ENCODE data around the gene AK5. TPM values are rescaled to one million over a fixed set of nuclear protein-coding genes. Genes with fewer than 3 reads are reported as not detected.
A peak's percentile ranks its signal among the peaks of the same experiment; 100 is the strongest.
"Not testable (repeated sequence)": the region's sequence is repeated elsewhere in the genome, so short reads cannot be mapped to it uniquely, and the experiment has no call there.

Gene AK5
- total and polyA plus RNA-seq, 7 experiments from 2014 or later, result 1.7 to 82.1 (median 56.5) TPM

DNA sequence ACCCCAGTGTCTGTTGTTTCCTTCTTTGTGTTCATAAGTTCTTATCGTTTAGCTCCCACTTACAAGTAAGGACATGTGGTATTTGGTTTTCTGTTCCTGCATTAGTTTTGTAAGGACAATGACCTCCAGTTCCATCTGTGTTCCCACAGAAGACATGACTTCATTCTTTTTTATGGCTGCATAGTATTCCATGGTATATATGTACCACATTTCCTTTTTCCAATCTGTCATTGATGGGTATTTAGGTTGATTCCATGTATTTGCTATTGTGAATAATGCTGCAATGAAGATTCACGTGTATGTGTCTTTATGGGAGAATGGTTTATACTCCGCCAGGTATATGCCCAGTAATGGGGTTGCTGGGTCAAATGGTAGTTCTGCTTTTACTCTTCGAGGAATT lies 127.1 kb downstream of the AK5 start:
- H3K27me3 Mint-ChIP-seq; CTCF ChIA-PET; H3K4me3 Mint-ChIP-seq; DNase-seq; POLR2A ChIA-PET; H3K4me3 ChIP-seq (ENCODE audit: low read length); H3K27ac ChIP-seq (ENCODE audit: low read depth, low read length); ATAC-seq; intact Hi-C loops (cut with micrococcal nuclease); H3K27me3 ChIP-seq (ENCODE audit: control insufficient read depth in 2 of 2, insufficient read depth in 2 of 2, low read length in 2 of 2); H3K36me3 ChIP-seq (ENCODE audit: control insufficient read depth in 2 of 3, insufficient read depth in 3 of 3, low read length in 3 of 3); H3K9me3 ChIP-seq (ENCODE audit: control insufficient read depth in 2 of 3, low read length in 3 of 3): not testable (repeated sequence)
- H3K4me1 ChIP-seq (ENCODE audit: control insufficient read depth in 2 of 2, insufficient read depth in 2 of 2, low read length in 2 of 2), result peaks cover 9 to 19% of the 10 kb centered on the region in 2 donors
- Mint-ChIP-seq H3K36me3 (peaks cover 0 to 81% (median 52%) of the 10 kb centered on the region in 5 donors), H3K27ac (peak overlapping the region in 1 of 9 donors; percentile 11), H3K9me3 (peaks cover 2 to 15% (median 8%) of the 10 kb centered on the region in 11 donors), H3K4me1 (peaks cover 13 to 71% (median 44%) of the 10 kb centered on the region in 7 donors)

DNA sequence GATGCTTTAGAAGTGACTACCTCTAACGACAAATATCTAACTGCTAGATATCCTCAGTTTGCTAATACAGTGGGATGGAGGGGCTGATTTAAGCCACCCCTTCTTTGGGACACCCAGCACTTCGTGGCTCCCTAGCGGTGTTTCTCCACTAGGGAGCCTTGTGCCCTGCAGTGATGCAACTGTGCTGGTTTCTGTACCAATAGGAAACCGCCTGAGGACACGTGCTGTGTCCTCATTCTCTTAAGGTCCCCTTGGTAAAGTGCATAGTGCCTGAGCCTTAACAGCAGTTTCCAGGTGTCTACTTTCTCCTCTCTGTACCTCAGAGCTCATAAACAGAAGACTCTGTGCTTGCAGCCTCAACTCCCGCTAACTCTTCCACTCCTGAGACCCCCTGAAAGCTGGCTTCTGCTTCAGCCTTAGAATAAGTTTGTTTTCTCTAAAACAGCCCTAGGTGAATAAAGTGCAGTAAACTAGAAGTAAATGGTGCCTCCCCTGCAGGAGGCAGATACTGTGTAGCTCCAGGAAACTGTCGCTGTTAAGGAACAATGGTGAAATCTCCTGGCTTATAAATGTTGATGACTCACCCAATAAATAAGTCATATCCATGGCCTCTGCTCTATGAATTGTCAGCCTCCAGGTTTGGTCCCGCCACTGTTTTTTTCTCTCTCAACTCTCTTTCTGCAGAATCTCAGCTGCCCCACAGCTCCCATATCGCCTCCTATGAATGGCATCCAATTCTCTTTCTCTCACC lies 130.4 kb downstream of the AK5 start:
- Mint-ChIP-seq H3K36me3 (peaks cover 0 to 83% (median 68%) of the 10 kb centered on the region in 5 donors), H3K27ac (peak overlapping the region in 7 of 9 donors; percentile 62 to 87 (median 72))
- intact Hi-C loops (cut with micrococcal nuclease), result no loop called here

GRCh38 chr1:77412820-77413530 lies 131.2 kb downstream of the AK5 start:
- intact Hi-C loops (cut with micrococcal nuclease), result no loop called here
- ChIA-PET CTCF (no interaction called here), POLR2A (no interaction called here)
- H3K27ac ChIP-seq (ENCODE audit: low read depth, low read length), result peak overlapping the region; percentile 15
- Mint-ChIP-seq H3K4me1 (peaks cover 15 to 68% (median 38%) of the 10 kb centered on the region in 7 donors), H3K27ac (peak overlapping the region in 8 of 9 donors; percentile 33 to 87 (median 75)), H3K36me3 (peaks cover 0 to 82% (median 72%) of the 10 kb centered on the region in 5 donors), H3K27me3 (peaks cover 0 to 11% (median 0%) of the 10 kb centered on the region in 5 donors), H3K9me3 (peaks cover 5 to 22% (median 11%) of the 10 kb centered on the region in 11 donors), H3K4me3 (peak overlapping the region in 9 of 10 donors; percentile 14 to 69 (median 44))
- no peaks in the 10 kb centered on the region for H3K27me3 ChIP-seq (ENCODE audit: control insufficient read depth in 2 of 2, insufficient read depth in 2 of 2, low read length in 2 of 2)
- DNase-seq (no peak), ATAC-seq (peak; percentile 18)
- no peaks in the 10 kb centered on the region for H3K9me3 ChIP-seq (ENCODE audit: control insufficient read depth in 2 of 3, low read length in 3 of 3)
- peaks cover 9 to 15% of the 10 kb centered on the region in 2 donors for H3K4me1 ChIP-seq (ENCODE audit: control insufficient read depth in 2 of 2, insufficient read depth in 2 of 2, low read length in 2 of 2)
- H3K4me3 ChIP-seq (ENCODE audit: low read length), result no peak overlapping the region
- peaks cover 0 to 16% (median 4%) of the 10 kb centered on the region in 3 experiments for H3K36me3 ChIP-seq (ENCODE audit: control insufficient read depth in 2 of 3, insufficient read depth in 3 of 3, low read length in 3 of 3)

More for the DNA sequence above, 130.4 kb downstream of the AK5 start:
- Mint-ChIP-seq H3K4me1 (peaks cover 15 to 63% (median 36%) of the 10 kb centered on the region in 7 donors), H3K4me3 (peak overlapping the region in 5 of 10 donors; percentile 14 to 69 (median 19)), H3K9me3 (peaks cover 4 to 16% (median 11%) of the 10 kb centered on the region in 11 donors), H3K27me3 (peaks cover 0 to 10% (median 0%) of the 10 kb centered on the region in 5 donors)
- ChIA-PET POLR2A (no interaction called here), CTCF (no interaction called here)
- Histone ChIP-seq H3K9me3 (ENCODE audit: control insufficient read depth in 2 of 3, low read length in 3 of 3) (no peaks in the 10 kb centered on the region), H3K36me3 (ENCODE audit: control insufficient read depth in 2 of 3, insufficient read depth in 3 of 3, low read length in 3 of 3) (peaks cover 0 to 13% (median 4%) of the 10 kb centered on the region in 3 experiments), H3K27me3 (ENCODE audit: control insufficient read depth in 2 of 2, insufficient read depth in 2 of 2, low read length in 2 of 2) (no peaks in the 10 kb centered on the region), H3K4me1 (ENCODE audit: control insufficient read depth in 2 of 2, insufficient read depth in 2 of 2, low read length in 2 of 2) (peaks cover 9 to 15% of the 10 kb centered on the region in 2 donors), H3K27ac (ENCODE audit: low read depth, low read length) (no peak overlapping the region), H3K4me3 (ENCODE audit: low read length) (no peak overlapping the region)
- no peak for DNase-seq
- ATAC-seq, result peak; percentile 40

- CTCF ChIA-PET, result no interaction called here
- DNase-seq, result no peak
- H3K27me3 Mint-ChIP-seq, result peaks cover 0 to 13% (median 0%) of the 10 kb centered on the region in 5 donors
- no peak overlapping the region for H3K4me3 ChIP-seq (ENCODE audit: low read length)
- peak overlapping the region; percentile 15 for H3K27ac ChIP-seq (ENCODE audit: low read depth, low read length)
- H3K36me3 Mint-ChIP-seq, result peaks cover 0 to 84% (median 75%) of the 10 kb centered on the region in 5 donors
- POLR2A ChIA-PET, result no interaction called here
- intact Hi-C loops (cut with micrococcal nuclease), result no loop called here
- peaks cover 15 to 75% (median 44%) of the 10 kb centered on the region in 7 donors for H3K4me1 Mint-ChIP-seq
- no peaks in the 10 kb centered on the region for H3K9me3 ChIP-seq (ENCODE audit: control insufficient read depth in 2 of 3, low read length in 3 of 3)
- H3K4me3 Mint-ChIP-seq, result peak overlapping the region; percentile 3 to 59 (median 24)
- no peaks in the 10 kb centered on the region for H3K27me3 ChIP-seq (ENCODE audit: control insufficient read depth in 2 of 2, insufficient read depth in 2 of 2, low read length in 2 of 2)
- peak overlapping the region in 8 of 9 donors; percentile 33 to 87 (median 80) for H3K27ac Mint-ChIP-seq
- H3K4me1 ChIP-seq (ENCODE audit: control insufficient read depth in 2 of 2, insufficient read depth in 2 of 2, low read length in 2 of 2), result peaks cover 9 to 15% of the 10 kb centered on the region in 2 donors
- H3K36me3 ChIP-seq (ENCODE audit: control insufficient read depth in 2 of 3, insufficient read depth in 3 of 3, low read length in 3 of 3), result peaks cover 0 to 23% (median 4%) of the 10 kb centered on the region in 3 experiments
- peaks cover 5 to 29% (median 12%) of the 10 kb centered on the region in 11 donors for H3K9me3 Mint-ChIP-seq
- peak; percentile 36 for ATAC-seq
Observed at GRCh38 chr1:77413541-77414335, 131.9 kb downstream of the AK5 start.

- Mint-ChIP-seq H3K36me3 (peaks cover 0 to 89% (median 81%) of the 10 kb centered on the region in 5 donors), H3K27ac (peak overlapping the region in 3 of 9 donors; percentile 5 to 53 (median 40)), H3K27me3 (peaks cover 0 to 13% (median 0%) of the 10 kb centered on the region in 5 donors), H3K9me3 (peaks cover 2 to 20% (median 10%) of the 10 kb centered on the region in 11 donors), H3K4me3 (no peak overlapping the region), H3K4me1 (peaks cover 20 to 84% (median 58%) of the 10 kb centered on the region in 7 donors)
- Histone ChIP-seq H3K4me3 (ENCODE audit: low read length) (no peak overlapping the region), H3K4me1 (ENCODE audit: control insufficient read depth in 2 of 2, insufficient read depth in 2 of 2, low read length in 2 of 2) (peaks cover 10 to 18% of the 10 kb centered on the region in 2 donors), H3K36me3 (ENCODE audit: control insufficient read depth in 2 of 3, insufficient read depth in 3 of 3, low read length in 3 of 3) (peaks cover 0 to 25% (median 4%) of the 10 kb centered on the region in 3 experiments), H3K9me3 (ENCODE audit: control insufficient read depth in 2 of 3, low read length in 3 of 3) (no peaks in the 10 kb centered on the region), H3K27ac (ENCODE audit: low read depth, low read length) (no peak overlapping the region), H3K27me3 (ENCODE audit: control insufficient read depth in 2 of 2, insufficient read depth in 2 of 2, low read length in 2 of 2) (no peaks in the 10 kb centered on the region)
- ChIA-PET CTCF (interaction anchor here (0.7 kb wide), 1 partner anchor 25 kb away, joined by 3 read pairs; no protein-coding TSS in a partner anchor), POLR2A (interaction anchor here (0.6 to 1.0 kb wide), 2 partner anchors 8 to 140 kb away, joined by 3 to 5 read pairs; no protein-coding TSS in a partner anchor)
- ATAC-seq, result peak; percentile 46
- DNase-seq, result no peak
- intact Hi-C loops (cut with micrococcal nuclease), result no loop called here
Observed at GRCh38 chr1:77415579-77415978, 133.8 kb downstream of the AK5 start.
